Right atrium auricular region (tissue), 2 donors: ENCODE data around the gene MCRIP1. TPM values are rescaled to one million over a fixed set of nuclear protein-coding genes. Genes with fewer than 3 reads are reported as not detected.

Experiments used
- DNase-seq: peaks from one replicate; pipeline ENCODE4 v3.0.0-alpha.2; 2019; ENCODE audit warnings: low spot score
- H3K27ac ChIP-seq, 2 donors: fragments of 200-600 bp; sonication (generic); 1 replicate in 1 of 2; 2 replicates in 1 of 2; pipeline ENCODE4 v1.5.1; 2016 to 2019
- H3K27me3 ChIP-seq, 2 donors: fragments of 200-600 bp; sonication (generic); one replicate each; pipeline versions ENCODE4 v1.5.1 to v1.6.0; 2017 to 2019
- H3K36me3 ChIP-seq: fragments of 200-600 bp; sonication (generic); one replicate; pipeline ENCODE4 v1.5.1; 2016
- H3K4me1 ChIP-seq, 2 donors: fragments of 200-600 bp; sonication (generic); one replicate each; pipeline versions ENCODE4 v1.5.1 to v1.6.0; 2017 to 2019
- H3K4me3 ChIP-seq, 2 donors: fragments of 200-600 bp; sonication (generic); 1 replicate in 1 of 2; 2 replicates in 1 of 2; pipeline ENCODE4 v1.5.1; 2017 to 2019; ENCODE audit warnings: mild to moderate bottlenecking in 1 of 2, moderate library complexity in 1 of 2
- H3K9me3 ChIP-seq, 2 donors: fragments of 200-600 bp; sonication (generic); one replicate each; pipeline ENCODE4 v1.5.1; 2019
- CTCF ChIP-seq, 2 donors: fragments of 200-600 bp; sonication (generic); IDR thresholded peaks; one replicate each; pipeline ENCODE4 v1.5.1; 2019; ENCODE audit warnings: antibody characterized with exemption in 2 of 2
- total RNA-seq, 2 donors: library from RNA; depleted of rRNA; stranded (reverse); fragments of >200 nt; gene quantifications; one replicate each; pipeline ENCODE4 v1.1.0, GENCODE V29; 2016

The MCRIP1 gene
- total RNA-seq, 2 donors from 2014 or later, result 91.3 to 108 TPM

- Histone ChIP-seq H3K4me1 (peaks cover 0 to 23% of the 10 kb centered on the region in 2 donors), H3K27me3 (no peaks in the 10 kb centered on the region), H3K36me3 (no peaks in the 10 kb centered on the region), H3K27ac (no peak overlapping the region), H3K4me3 (no peak overlapping the region), H3K9me3 (no peaks in the 10 kb centered on the region)
- no peak for DNase-seq
- TF ChIP-seq CTCF (IDR thresholded peaks at IDR 0.05), result no peak
Measured at GRCh38 chr17:81825841-81826466, 7.1 kb downstream of the MCRIP1 start.

GRCh38 chr17:81824595-81824994 lies 8.5 kb downstream of the MCRIP1 start:
- no peak for TF ChIP-seq CTCF (IDR thresholded peaks at IDR 0.05)
- Histone ChIP-seq H3K36me3 (no peaks in the 10 kb centered on the region), H3K27ac (no peak overlapping the region), H3K4me1 (peaks cover 0 to 23% of the 10 kb centered on the region in 2 donors), H3K4me3 (no peak overlapping the region), H3K9me3 (no peaks in the 10 kb centered on the region), H3K27me3 (no peaks in the 10 kb centered on the region)
- DNase-seq, result no peak

GRCh38 chr17:81823820-81824550 lies 9.1 kb downstream of the MCRIP1 start:
- Histone ChIP-seq H3K4me3 (no peak overlapping the region), H3K9me3 (no peaks in the 10 kb centered on the region), H3K27ac (no peak overlapping the region), H3K27me3 (no peaks in the 10 kb centered on the region), H3K36me3 (no peaks in the 10 kb centered on the region), H3K4me1 (peaks cover 0 to 23% of the 10 kb centered on the region in 2 donors)
- no peak for TF ChIP-seq CTCF (IDR thresholded peaks at IDR 0.05)
- no peak for DNase-seq

GRCh38 chr17:81822996-81823819 lies 9.9 kb downstream of the MCRIP1 start:
- TF ChIP-seq CTCF (IDR thresholded peaks at IDR 0.05), result no peak
- Histone ChIP-seq H3K27ac (peak overlapping the region; percentile 78 to 88), H3K9me3 (no peaks in the 10 kb centered on the region), H3K27me3 (no peaks in the 10 kb centered on the region), H3K4me3 (no peak overlapping the region), H3K4me1 (peaks cover 0 to 23% of the 10 kb centered on the region in 2 donors), H3K36me3 (no peaks in the 10 kb centered on the region)
- DNase-seq, result no peak

GRCh38 chr17:81822312-81822637 lies 10.8 kb downstream of the MCRIP1 start:
- TF ChIP-seq CTCF (IDR thresholded peaks at IDR 0.05), result no peak
- Histone ChIP-seq H3K4me1 (peaks cover 0 to 23% of the 10 kb centered on the region in 2 donors), H3K27ac (peak overlapping the region; percentile 78 to 88)

More at GRCh38 chr17:81822312-81822637, 10.8 kb downstream of the MCRIP1 start:
- no peaks in the 10 kb centered on the region for H3K9me3 ChIP-seq
- no peaks in the 10 kb centered on the region for H3K27me3 ChIP-seq
- no peak for DNase-seq
- H3K4me3 ChIP-seq, result no peak overlapping the region
- no peaks in the 10 kb centered on the region for H3K36me3 ChIP-seq
